HepG2 (cell line): ENCODE data around the gene TLE1. TPM values are rescaled to one million over a fixed set of nuclear protein-coding genes. Genes with fewer than 3 reads are reported as not detected.
A peak's percentile ranks its signal among the peaks of the same experiment; 100 is the strongest.

ENCODE experiments used
- GPN1 ChIP-seq: sonication (generic); formaldehyde crosslinking; IDR thresholded peaks from 2 replicates; pipeline ENCODE4 v1.5.1; 2020; ENCODE audit warnings: missing genetic modification reagents, borderline replicate concordance
- MLLT10 ChIP-seq: sonication (generic); formaldehyde crosslinking; IDR thresholded peaks from 2 replicates; pipeline ENCODE4 v1.4.0; 2020; ENCODE audit warnings: missing genetic modification reagents
- POLR2A ChIP-seq, 2 experiments: IDR thresholded peaks; 2 replicates each; pipeline ENCODE4 v1.6.1; 2011; ENCODE audit warnings: low read depth in 2 of 2, low read length in 2 of 2, mild to moderate bottlenecking in 1 of 2, moderate library complexity in 1 of 2; ENCODE audit not compliant: insufficient read depth in 1 of 2
- SP140L ChIP-seq: sonication (generic); formaldehyde crosslinking; IDR thresholded peaks from 2 replicates; pipeline ENCODE4 v1.4.0; 2020; ENCODE audit warnings: missing genetic modification reagents, borderline replicate concordance
- SYNCRIP ChIP-seq: fragments of 200-400 bp; formaldehyde crosslinking; IDR thresholded peaks from 2 replicates; pipeline ENCODE4 v1.6.1; 2018; ENCODE audit warnings: mild to moderate bottlenecking, low read depth, low read length; ENCODE audit not compliant: insufficient read depth
- ZBTB1 ChIP-seq: sonication (generic); formaldehyde crosslinking; IDR thresholded peaks from 2 replicates; pipeline ENCODE4 v1.4.0; 2020; ENCODE audit warnings: missing genetic modification reagents, borderline replicate concordance
- ZBTB20 ChIP-seq: sonication (generic); formaldehyde crosslinking; IDR thresholded peaks from 2 replicates; pipeline ENCODE4 v1.8.1; 2023; ENCODE audit warnings: missing genetic modification reagents, low read depth, mild to moderate bottlenecking, borderline replicate concordance
- ZFP36L1 ChIP-seq: sonication (generic); formaldehyde crosslinking; IDR thresholded peaks from 2 replicates; pipeline ENCODE4 v1.8.0; 2022; ENCODE audit warnings: mild to moderate bottlenecking, missing genetic modification reagents, moderate library complexity
- ZFP82 ChIP-seq: sonication (generic); formaldehyde crosslinking; IDR thresholded peaks from 2 replicates; pipeline ENCODE4 v1.5.1; 2020; ENCODE audit warnings: mild to moderate bottlenecking, missing genetic modification reagents, borderline replicate concordance
- ZNF230 ChIP-seq: sonication (generic); formaldehyde crosslinking; IDR thresholded peaks from 2 replicates; pipeline ENCODE4 v1.4.0; 2020; ENCODE audit warnings: mild to moderate bottlenecking, missing genetic modification reagents
- ZNF616 ChIP-seq: sonication (generic); formaldehyde crosslinking; IDR thresholded peaks from 2 replicates; pipeline ENCODE4 v1.5.0; 2020; ENCODE audit warnings: low read depth, mild to moderate bottlenecking, missing genetic modification reagents
- ZNF773 ChIP-seq: sonication (generic); formaldehyde crosslinking; IDR thresholded peaks from 2 replicates; pipeline ENCODE4 v1.4.0; 2020; ENCODE audit warnings: missing genetic modification reagents, borderline replicate concordance
- ZNF841 ChIP-seq: sonication (generic); formaldehyde crosslinking; IDR thresholded peaks from 2 replicates; pipeline ENCODE4 v1.8.1; 2023; ENCODE audit warnings: missing genetic modification reagents, borderline replicate concordance
- polyA plus RNA-seq, 8 experiments: library from polyadenylated mRNA; depleted of rRNA in 3 of 8; stranded (reverse) in 7 of 8; unstranded in 1 of 8; fragments of >200 nt; fragmentation: Illumina TruSeq in 4 of 8; extraction: Trizol in 4 of 8; gene quantifications; 2 replicates each; pipeline versions ENCODE4 v1.2.1 to v1.2.3, GENCODE V29; 2011 to 2016; ENCODE audit warnings: low read depth in 4 of 8, missing spikeins in 1 of 8, mixed read lengths in 1 of 8; ENCODE audit not compliant: insufficient read depth in 1 of 8
- total RNA-seq, 5 experiments: library from RNA; depleted of rRNA; stranded (reverse); fragments of >200 nt; fragmentation: Illumina TruSeq; extraction: Trizol; gene quantifications; 2 replicates each; pipeline ENCODE4 v1.2.3, GENCODE V29; 2016; ENCODE audit warnings: low read depth in 1 of 5
- TF ChIP-seq, protein P1 (sequence below): sonication (generic); formaldehyde crosslinking; IDR thresholded peaks from 2 replicates; pipeline ENCODE4 v1.4.0; 2020; ENCODE audit warnings: mild to moderate bottlenecking, missing genetic modification reagents, borderline replicate concordance
- TF ChIP-seq, protein P2 (sequence below): sonication (generic); formaldehyde crosslinking; IDR thresholded peaks from 2 replicates; pipeline ENCODE4 v1.4.0; 2020; ENCODE audit warnings: missing genetic modification reagents
- TF ChIP-seq, protein P3 (sequence below): fragments of 450-650 bp; IDR thresholded peaks from 2 replicates; pipeline ENCODE4 v1.6.1; 2016
- TF ChIP-seq, protein P4 (sequence below): IDR thresholded peaks from 2 replicates; pipeline ENCODE4 v1.6.1; 2012; ENCODE audit warnings: inconsistent platforms
- TF ChIP-seq, protein P5 (sequence below): sonication (generic); formaldehyde crosslinking; IDR thresholded peaks from 2 replicates; pipeline ENCODE4 v1.5.0; 2020; ENCODE audit warnings: mild to moderate bottlenecking, missing genetic modification reagents, borderline replicate concordance
- TF ChIP-seq, protein P6 (sequence below): sonication (generic); formaldehyde crosslinking; conservative IDR thresholded peaks from 2 replicates; pipeline ENCODE4 v1.8.0; 2022; ENCODE audit warnings: missing genetic modification reagents

TLE1 gene
- total and polyA plus RNA-seq, 2 of the 13 experiments (the other 11 are each of a cell fraction or from before 2014, with no cell fraction given), result 35.9 to 109 TPM

DNA sequence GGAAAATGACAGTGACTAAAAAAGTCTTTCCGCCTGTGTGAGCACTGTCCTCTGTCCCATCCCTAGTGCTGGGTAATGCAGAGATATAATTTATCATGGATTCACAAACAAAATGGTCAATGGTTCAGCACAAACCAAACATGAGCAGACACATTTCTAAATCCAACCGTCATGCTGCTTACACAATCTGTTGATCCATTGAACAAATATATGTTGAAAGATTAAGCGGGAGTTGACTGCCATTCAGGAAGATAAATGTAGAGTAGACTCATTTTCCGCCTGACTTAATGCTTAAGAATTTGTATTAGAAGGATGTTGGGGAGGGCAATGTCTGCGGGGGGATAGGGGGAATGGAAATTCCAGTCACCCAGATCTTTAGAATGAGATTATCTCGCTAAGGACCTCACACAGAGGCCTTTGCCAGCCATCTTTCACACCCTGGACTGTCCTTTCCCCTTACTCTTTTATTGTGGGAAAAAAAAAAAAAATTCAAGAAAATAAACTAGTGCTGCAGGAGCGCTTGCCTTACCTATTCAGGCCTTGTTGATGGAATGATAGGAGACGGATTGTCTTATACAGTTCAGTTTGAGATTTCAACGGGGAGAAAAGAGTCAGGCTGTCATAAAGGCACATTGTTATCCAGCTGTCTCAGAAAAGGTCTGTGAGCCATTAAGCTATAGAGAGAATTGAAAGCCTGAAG, 153.7 kb downstream of the TLE1 start (continued):
- TF ChIP-seq, protein P1, sequence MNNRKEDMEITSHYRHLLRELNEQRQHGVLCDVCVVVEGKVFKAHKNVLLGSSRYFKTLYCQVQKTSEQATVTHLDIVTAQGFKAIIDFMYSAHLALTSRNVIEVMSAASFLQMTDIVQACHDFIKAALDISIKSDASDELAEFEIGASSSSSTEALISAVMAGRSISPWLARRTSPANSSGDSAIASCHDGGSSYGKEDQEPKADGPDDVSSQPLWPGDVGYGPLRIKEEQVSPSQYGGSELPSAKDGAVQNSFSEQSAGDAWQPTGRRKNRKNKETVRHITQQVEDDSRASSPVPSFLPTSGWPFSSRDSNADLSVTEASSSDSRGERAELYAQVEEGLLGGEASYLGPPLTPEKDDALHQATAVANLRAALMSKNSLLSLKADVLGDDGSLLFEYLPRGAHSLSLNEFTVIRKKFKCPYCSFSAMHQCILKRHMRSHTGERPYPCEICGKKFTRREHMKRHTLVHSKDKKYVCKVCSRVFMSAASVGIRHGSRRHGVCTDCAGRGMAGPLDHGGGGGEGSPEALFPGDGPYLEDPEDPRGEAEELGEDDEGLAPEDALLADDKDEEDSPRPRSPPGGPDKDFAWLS (CRISPR knock-in tag), result no peak
- TF ChIP-seq ZBTB20 (CRISPR knock-in tag) (peak; percentile 85; the same call in 1 of the 2 replicates), ZNF616 (no peak), SYNCRIP (no peak), ZNF841 (CRISPR knock-in tag) (no peak), ZNF230 (no peak), ZNF773 (CRISPR knock-in tag) (no peak), GPN1 (CRISPR knock-in tag) (no peak), POLR2A (IDR thresholded peaks at IDR 0.05; ENCODE audit: insufficient read depth in 1 of 2, low read depth in 2 of 2, low read length in 2 of 2) (no peak), MLLT10 (CRISPR knock-in tag) (no peak), ZFP36L1 (no peak), ZBTB1 (CRISPR knock-in tag) (no peak), ZFP82 (CRISPR knock-in tag) (no peak), SP140L (CRISPR knock-in tag) (peak; percentile 86; the same call in 1 of the 2 replicates)
- TF ChIP-seq, protein P2, sequence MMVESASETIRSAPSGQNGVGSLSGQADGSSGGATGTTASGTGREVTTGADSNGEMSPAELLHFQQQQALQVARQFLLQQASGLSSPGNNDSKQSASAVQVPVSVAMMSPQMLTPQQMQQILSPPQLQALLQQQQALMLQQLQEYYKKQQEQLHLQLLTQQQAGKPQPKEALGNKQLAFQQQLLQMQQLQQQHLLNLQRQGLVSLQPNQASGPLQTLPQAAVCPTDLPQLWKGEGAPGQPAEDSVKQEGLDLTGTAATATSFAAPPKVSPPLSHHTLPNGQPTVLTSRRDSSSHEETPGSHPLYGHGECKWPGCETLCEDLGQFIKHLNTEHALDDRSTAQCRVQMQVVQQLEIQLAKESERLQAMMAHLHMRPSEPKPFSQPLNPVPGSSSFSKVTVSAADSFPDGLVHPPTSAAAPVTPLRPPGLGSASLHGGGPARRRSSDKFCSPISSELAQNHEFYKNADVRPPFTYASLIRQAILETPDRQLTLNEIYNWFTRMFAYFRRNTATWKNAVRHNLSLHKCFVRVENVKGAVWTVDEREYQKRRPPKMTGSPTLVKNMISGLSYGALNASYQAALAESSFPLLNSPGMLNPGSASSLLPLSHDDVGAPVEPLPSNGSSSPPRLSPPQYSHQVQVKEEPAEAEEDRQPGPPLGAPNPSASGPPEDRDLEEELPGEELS (CRISPR knock-in tag), result peak; percentile 97
- TF ChIP-seq, protein P3, sequence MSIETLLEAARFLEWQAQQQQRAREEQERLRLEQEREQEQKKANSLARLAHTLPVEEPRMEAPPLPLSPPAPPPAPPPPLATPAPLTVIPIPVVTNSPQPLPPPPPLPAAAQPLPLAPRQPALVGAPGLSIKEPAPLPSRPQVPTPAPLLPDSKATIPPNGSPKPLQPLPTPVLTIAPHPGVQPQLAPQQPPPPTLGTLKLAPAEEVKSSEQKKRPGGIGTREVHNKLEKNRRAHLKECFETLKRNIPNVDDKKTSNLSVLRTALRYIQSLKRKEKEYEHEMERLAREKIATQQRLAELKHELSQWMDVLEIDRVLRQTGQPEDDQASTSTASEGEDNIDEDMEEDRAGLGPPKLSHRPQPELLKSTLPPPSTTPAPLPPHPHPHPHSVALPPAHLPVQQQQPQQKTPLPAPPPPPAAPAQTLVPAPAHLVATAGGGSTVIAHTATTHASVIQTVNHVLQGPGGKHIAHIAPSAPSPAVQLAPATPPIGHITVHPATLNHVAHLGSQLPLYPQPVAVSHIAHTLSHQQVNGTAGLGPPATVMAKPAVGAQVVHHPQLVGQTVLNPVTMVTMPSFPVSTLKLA, result no peak
- TF ChIP-seq, protein P4, sequence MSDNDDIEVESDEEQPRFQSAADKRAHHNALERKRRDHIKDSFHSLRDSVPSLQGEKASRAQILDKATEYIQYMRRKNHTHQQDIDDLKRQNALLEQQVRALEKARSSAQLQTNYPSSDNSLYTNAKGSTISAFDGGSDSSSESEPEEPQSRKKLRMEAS, result peak; percentile 57
- TF ChIP-seq, protein P5, sequence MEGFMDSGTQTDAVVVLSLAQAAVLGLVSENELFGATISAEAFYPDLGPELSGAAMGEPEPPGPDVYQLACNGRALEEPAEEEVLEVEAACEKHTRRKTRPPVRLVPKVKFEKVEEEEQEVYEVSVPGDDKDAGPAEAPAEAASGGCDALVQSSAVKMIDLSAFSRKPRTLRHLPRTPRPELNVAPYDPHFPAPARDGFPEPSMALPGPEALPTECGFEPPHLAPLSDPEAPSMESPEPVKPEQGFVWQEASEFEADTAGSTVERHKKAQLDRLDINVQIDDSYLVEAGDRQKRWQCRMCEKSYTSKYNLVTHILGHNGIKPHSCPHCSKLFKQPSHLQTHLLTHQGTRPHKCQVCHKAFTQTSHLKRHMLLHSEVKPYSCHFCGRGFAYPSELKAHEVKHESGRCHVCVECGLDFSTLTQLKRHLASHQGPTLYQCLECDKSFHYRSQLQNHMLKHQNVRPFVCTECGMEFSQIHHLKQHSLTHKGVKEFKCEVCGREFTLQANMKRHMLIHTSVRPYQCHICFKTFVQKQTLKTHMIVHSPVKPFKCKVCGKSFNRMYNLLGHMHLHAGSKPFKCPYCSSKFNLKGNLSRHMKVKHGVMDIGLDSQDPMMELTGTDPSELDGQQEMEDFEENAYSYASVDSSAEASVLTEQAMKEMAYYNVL (CRISPR knock-in tag), result peak; percentile 92
- TF ChIP-seq, protein P6, sequence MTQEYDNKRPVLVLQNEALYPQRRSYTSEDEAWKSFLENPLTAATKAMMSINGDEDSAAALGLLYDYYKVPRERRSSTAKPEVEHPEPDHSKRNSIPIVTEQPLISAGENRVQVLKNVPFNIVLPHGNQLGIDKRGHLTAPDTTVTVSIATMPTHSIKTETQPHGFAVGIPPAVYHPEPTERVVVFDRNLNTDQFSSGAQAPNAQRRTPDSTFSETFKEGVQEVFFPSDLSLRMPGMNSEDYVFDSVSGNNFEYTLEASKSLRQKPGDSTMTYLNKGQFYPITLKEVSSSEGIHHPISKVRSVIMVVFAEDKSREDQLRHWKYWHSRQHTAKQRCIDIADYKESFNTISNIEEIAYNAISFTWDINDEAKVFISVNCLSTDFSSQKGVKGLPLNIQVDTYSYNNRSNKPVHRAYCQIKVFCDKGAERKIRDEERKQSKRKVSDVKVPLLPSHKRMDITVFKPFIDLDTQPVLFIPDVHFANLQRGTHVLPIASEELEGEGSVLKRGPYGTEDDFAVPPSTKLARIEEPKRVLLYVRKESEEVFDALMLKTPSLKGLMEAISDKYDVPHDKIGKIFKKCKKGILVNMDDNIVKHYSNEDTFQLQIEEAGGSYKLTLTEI (CRISPR knock-in tag), result no peak
